SK-N-MC (cell line): ENCODE measurements around the gene GLP1R.

Experiments used
- DNase-seq: peaks from one replicate; pipeline ENCODE4 v3.0.0-alpha.2; 2011; ENCODE audit warnings: low read depth, low spot score
- H3K27ac ChIP-seq: fragments of 200-600 bp; sonication (generic); 2 replicates; pipeline ENCODE4 v1.5.1; 2016; ENCODE audit warnings: mixed run types
- H3K36me3 ChIP-seq: fragments of 200-600 bp; sonication (generic); 2 replicates; pipeline ENCODE4 v1.6.1; 2017; ENCODE audit warnings: antibody characterized with exemption, low read length, mixed read lengths; ENCODE audit not compliant: insufficient read depth
- H3K4me3 ChIP-seq: fragments of 200-600 bp; sonication (generic); 2 replicates; pipeline ENCODE4 v1.5.1; 2016
- H3K9ac ChIP-seq: fragments of 200-600 bp; sonication (generic); 2 replicates; pipeline ENCODE4 v1.8.0; 2017; ENCODE audit warnings: mixed run types, mixed read lengths; ENCODE audit not compliant: insufficient read length
- H3K9me3 ChIP-seq: fragments of 200-600 bp; sonication (generic); 2 replicates; pipeline ENCODE4 v1.6.1; 2017; ENCODE audit warnings: low read depth, mild to moderate bottlenecking, antibody characterized with exemption, low read length, moderate library complexity, mixed read lengths
- EZH2 ChIP-seq: fragments of 200-600 bp; sonication (generic); IDR thresholded peaks from one replicate; pipeline ENCODE4 v1.6.1; 2017; ENCODE audit warnings: antibody characterized with exemption
- FOXP2 ChIP-seq: optimal IDR thresholded peaks from 2 replicates; pipeline ENCODE3; 2011; ENCODE audit warnings: mild to moderate bottlenecking, moderate library complexity; ENCODE audit not compliant: insufficient read depth; ENCODE audit errors: extremely low read length, control extremely low read depth
- POLR2AphosphoS5 ChIP-seq: IDR thresholded peaks from 2 replicates; pipeline ENCODE4 v1.6.1; 2012; ENCODE audit warnings: mild to moderate bottlenecking, low read depth, low read length, borderline replicate concordance

GLP1R gene

GRCh38 chr6:39065561-39065960 is 17.0 kb downstream of the GLP1R start:
- H3K9me3 ChIP-seq = no peaks in the 10 kb centered on the region
- H3K27ac ChIP-seq = no peak overlapping the region
- no peaks in the 10 kb centered on the region for H3K36me3 ChIP-seq
- TF ChIP-seq POLR2AphosphoS5 (no peak), FOXP2 (no peak), EZH2 (no peak)
- H3K9ac ChIP-seq = no peak overlapping the region
- H3K4me3 ChIP-seq = no peak overlapping the region
- no peak for DNase-seq

GRCh38 chr6:39068391-39068790 is 19.8 kb downstream of the GLP1R start:
- Histone ChIP-seq H3K27ac (no peak overlapping the region), H3K9me3 (no peaks in the 10 kb centered on the region), H3K36me3 (no peaks in the 10 kb centered on the region), H3K4me3 (no peak overlapping the region), H3K9ac (no peak overlapping the region)
- no peak for TF ChIP-seq EZH2
- no peak for TF ChIP-seq POLR2AphosphoS5
- no peak for TF ChIP-seq FOXP2
- no peak for DNase-seq

GRCh38 chr6:39072830-39073229 is 24.2 kb downstream of the GLP1R start:
- no peak for DNase-seq
- H3K9me3 ChIP-seq = no peaks in the 10 kb centered on the region
- H3K4me3 ChIP-seq = no peak overlapping the region
- no peak overlapping the region for H3K27ac ChIP-seq
- TF ChIP-seq FOXP2 (no peak), POLR2AphosphoS5 (no peak), EZH2 (no peak)
- no peak overlapping the region for H3K9ac ChIP-seq
- H3K36me3 ChIP-seq = no peaks in the 10 kb centered on the region

GRCh38 chr6:39073471-39074355 is 25.1 kb downstream of the GLP1R start:
- no peak overlapping the region for H3K27ac ChIP-seq
- no peak overlapping the region for H3K4me3 ChIP-seq
- H3K9ac ChIP-seq = no peak overlapping the region
- no peaks in the 10 kb centered on the region for H3K36me3 ChIP-seq
- H3K9me3 ChIP-seq = no peaks in the 10 kb centered on the region
- TF ChIP-seq FOXP2 = no peak
- no peak for TF ChIP-seq EZH2
- no peak for DNase-seq

- no peaks in the 10 kb centered on the region for H3K9me3 ChIP-seq
- no peak overlapping the region for H3K27ac ChIP-seq
- H3K9ac ChIP-seq = no peak overlapping the region
- no peak for TF ChIP-seq EZH2
- no peak for TF ChIP-seq FOXP2
- no peak for TF ChIP-seq POLR2AphosphoS5
- no peak overlapping the region for H3K4me3 ChIP-seq
- H3K36me3 ChIP-seq = no peaks in the 10 kb centered on the region
- no peak for DNase-seq
Observed at GRCh38 chr6:39074486-39074885, 25.9 kb downstream of the GLP1R start.

GRCh38 chr6:39075010-39075686 is 26.6 kb downstream of the GLP1R start:
- no peaks in the 10 kb centered on the region for H3K36me3 ChIP-seq
- DNase-seq = no peak
- H3K9ac ChIP-seq = no peak overlapping the region
- H3K27ac ChIP-seq = no peak overlapping the region
- TF ChIP-seq POLR2AphosphoS5 (no peak), EZH2 (no peak), FOXP2 (no peak)
- H3K4me3 ChIP-seq = no peak overlapping the region
- no peaks in the 10 kb centered on the region for H3K9me3 ChIP-seq

GRCh38 chr6:39075807-39076622 is 27.4 kb downstream of the GLP1R start:
- no peak for TF ChIP-seq EZH2
- no peak for TF ChIP-seq FOXP2
- TF ChIP-seq POLR2AphosphoS5 = no peak
- no peaks in the 10 kb centered on the region for H3K9me3 ChIP-seq
- H3K36me3 ChIP-seq = no peaks in the 10 kb centered on the region
- H3K4me3 ChIP-seq = no peak overlapping the region
- no peak overlapping the region for H3K9ac ChIP-seq
- no peak overlapping the region for H3K27ac ChIP-seq
- no peak for DNase-seq
